Measurements from ENCODE around the gene CAST. TPM values are rescaled to one million over a fixed set of nuclear protein-coding genes. Genes with fewer than 3 reads are reported as not detected.

The CAST gene
- total RNA-seq, 4 donors from 2014 or later: 292 to 347 (median 320) TPM

DNA sequence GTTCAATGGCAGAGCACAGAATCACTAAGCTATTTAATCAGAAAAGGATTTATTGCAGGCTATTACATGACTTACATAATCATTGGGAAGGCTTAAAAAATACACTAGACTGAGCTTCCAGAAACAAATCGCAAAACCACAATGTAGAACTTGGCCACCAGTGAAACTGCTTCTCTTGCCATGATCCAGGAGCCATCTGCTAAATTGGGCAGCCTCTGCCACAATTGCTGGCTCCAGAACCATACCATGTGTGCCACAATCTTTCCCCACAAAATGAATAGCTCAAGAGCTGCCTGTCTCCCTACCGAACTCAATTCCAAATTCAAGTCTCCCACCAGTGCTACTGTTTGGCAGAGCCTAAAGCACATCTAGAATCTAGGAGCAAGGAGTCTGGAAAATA is 155.3 kb downstream of the CAST start:
- Histone ChIP-seq H3K4me3 (no peak overlapping the region), H3K36me3 (no peaks in the 10 kb centered on the region), H3K9me3 (no peaks in the 10 kb centered on the region), H3K4me1 (peaks cover 0 to 7% (median 0%) of the 10 kb centered on the region in 3 donors), H3K27ac (no peak overlapping the region), H3K27me3 (no peaks in the 10 kb centered on the region)
- ATAC-seq: no peak
- 38 to 55% methylated on average over 1 to 2 of the region's 2 CpGs for WGBS, 2 donors (ENCODE audit: low coverage in 1 of 2)
- TF ChIP-seq POLR2A (IDR thresholded peaks at IDR 0.05): no peak
- TF ChIP-seq, protein P1, sequence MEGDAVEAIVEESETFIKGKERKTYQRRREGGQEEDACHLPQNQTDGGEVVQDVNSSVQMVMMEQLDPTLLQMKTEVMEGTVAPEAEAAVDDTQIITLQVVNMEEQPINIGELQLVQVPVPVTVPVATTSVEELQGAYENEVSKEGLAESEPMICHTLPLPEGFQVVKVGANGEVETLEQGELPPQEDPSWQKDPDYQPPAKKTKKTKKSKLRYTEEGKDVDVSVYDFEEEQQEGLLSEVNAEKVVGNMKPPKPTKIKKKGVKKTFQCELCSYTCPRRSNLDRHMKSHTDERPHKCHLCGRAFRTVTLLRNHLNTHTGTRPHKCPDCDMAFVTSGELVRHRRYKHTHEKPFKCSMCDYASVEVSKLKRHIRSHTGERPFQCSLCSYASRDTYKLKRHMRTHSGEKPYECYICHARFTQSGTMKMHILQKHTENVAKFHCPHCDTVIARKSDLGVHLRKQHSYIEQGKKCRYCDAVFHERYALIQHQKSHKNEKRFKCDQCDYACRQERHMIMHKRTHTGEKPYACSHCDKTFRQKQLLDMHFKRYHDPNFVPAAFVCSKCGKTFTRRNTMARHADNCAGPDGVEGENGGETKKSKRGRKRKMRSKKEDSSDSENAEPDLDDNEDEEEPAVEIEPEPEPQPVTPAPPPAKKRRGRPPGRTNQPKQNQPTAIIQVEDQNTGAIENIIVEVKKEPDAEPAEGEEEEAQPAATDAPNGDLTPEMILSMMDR (IDR thresholded peaks at IDR 0.05): no peak
- no peak for TF ChIP-seq POLR2AphosphoS5 (IDR thresholded peaks at IDR 0.05)
- no peak for TF ChIP-seq EP300 (IDR thresholded peaks at IDR 0.05)

DNA sequence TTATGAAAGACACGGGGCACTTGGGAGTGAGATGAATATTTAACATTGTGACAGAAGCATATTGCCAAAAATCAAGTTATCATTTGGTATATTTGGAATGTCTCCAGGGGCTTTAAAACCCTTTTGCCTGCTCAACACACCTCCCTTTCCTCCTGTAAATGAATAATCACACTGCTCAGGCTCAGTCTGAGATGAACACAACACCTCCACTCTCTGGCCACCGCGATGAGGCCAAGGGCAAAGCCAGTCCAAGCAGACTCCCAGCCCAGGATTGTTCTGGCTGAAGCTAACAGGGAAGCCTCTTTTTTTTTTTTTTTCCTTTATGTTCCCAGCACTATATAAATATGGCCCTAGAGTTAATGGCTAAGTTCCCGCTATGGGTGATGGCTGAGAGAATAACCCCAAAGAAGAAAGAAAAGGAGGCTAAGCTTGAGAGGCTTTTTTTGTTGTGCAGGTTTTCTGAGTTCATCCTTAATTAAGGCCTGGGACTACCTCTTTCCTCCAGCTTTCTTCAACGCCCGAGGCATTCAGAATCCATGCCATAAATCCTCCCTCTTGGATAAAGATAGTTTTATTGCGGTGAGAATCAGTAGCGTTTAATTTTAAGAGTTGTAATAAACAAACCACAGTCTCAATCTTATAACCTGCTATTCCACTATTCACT is 156.1 kb downstream of the CAST start:
- 94 to 97% methylated on average over 4 to 8 of the region's 8 CpGs for WGBS, 2 donors (ENCODE audit: low coverage in 1 of 2)
- H3K4me3 ChIP-seq: no peak overlapping the region
- ATAC-seq: no peak

DNA sequence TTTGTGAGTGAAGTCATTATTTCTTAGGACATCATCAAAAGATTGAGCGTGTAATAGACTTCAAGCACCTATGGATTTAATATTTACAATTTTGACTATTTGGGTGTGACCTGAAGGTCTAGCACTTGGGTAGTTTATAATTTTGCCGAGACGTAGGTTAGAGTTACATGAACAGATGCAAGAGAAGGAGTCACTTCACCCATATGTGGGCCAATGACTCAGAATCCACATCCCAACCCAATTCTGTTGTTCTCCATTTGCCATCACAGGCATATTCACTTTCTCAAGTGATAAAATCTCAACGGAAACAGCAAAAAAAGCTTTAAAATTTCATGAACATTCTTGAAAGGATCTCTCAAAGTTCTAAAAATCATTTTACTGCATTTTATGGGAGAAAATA is 157.6 kb downstream of the CAST start:
- TF ChIP-seq POLR2AphosphoS5 (IDR thresholded peaks at IDR 0.05) (no peak), EP300 (IDR thresholded peaks at IDR 0.05) (no peak), POLR2A (IDR thresholded peaks at IDR 0.05) (no peak)
- TF ChIP-seq, protein P1 (IDR thresholded peaks at IDR 0.05): no peak
- ATAC-seq: no peak
- no peak overlapping the region for H3K4me3 ChIP-seq
- no peaks in the 10 kb centered on the region for H3K9me3 ChIP-seq
- WGBS, 2 donors (ENCODE audit: low coverage in 1 of 2): 89 to 93% methylated on average over 4 of the region's 4 CpGs
- H3K4me1 ChIP-seq: peaks cover 0 to 7% (median 0%) of the 10 kb centered on the region in 3 donors
- H3K27me3 ChIP-seq: no peaks in the 10 kb centered on the region
- no peak overlapping the region for H3K27ac ChIP-seq
- no peaks in the 10 kb centered on the region for H3K36me3 ChIP-seq

More for the DNA sequence above, 156.1 kb downstream of the CAST start:
- no peak for TF ChIP-seq EP300 (IDR thresholded peaks at IDR 0.05)
- TF ChIP-seq POLR2A (IDR thresholded peaks at IDR 0.05): no peak
- TF ChIP-seq, protein P1 (IDR thresholded peaks at IDR 0.05): no peak
- TF ChIP-seq POLR2AphosphoS5 (IDR thresholded peaks at IDR 0.05): no peak
- peaks cover 0 to 7% (median 0%) of the 10 kb centered on the region in 3 donors for H3K4me1 ChIP-seq
- H3K36me3 ChIP-seq: no peaks in the 10 kb centered on the region
- no peaks in the 10 kb centered on the region for H3K9me3 ChIP-seq
- H3K27me3 ChIP-seq: no peaks in the 10 kb centered on the region
- no peak overlapping the region for H3K27ac ChIP-seq

DNA sequence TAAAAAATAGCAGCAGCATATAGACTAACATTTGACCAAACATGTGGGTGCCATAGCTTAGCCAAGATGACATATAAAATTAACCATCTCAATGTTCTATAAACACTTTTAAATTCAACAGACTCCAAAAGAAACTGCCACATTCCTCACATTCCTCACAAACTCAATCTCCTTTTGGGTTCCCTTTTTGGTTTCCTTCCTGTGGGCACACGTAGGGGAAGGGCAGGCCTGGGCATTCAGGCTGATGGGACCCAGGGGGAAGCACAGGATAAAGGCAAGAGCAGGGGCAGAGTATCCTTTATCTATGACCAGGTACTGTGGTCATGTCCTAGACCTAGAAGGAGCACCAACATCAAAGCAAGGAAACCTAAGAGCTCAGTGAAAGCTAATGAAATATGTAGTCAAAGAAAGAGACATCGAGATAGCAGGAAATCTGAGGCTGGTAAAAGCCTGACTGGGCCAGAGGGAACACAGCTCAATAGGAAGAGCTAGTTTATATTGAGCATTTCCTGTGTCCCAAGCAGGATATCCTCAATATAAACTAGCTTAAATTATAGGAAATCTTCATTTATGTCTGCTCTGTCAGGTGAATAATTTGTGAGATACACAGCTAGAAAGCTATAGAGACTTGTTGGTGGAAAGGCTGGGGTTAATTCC is 159.2 kb downstream of the CAST start:
- 27 to 67% methylated on average over 1 to 2 of the region's 2 CpGs for WGBS, 2 donors (ENCODE audit: low coverage in 1 of 2)
- Histone ChIP-seq H3K4me1 (peaks cover 0 to 7% (median 0%) of the 10 kb centered on the region in 3 donors), H3K9me3 (no peaks in the 10 kb centered on the region), H3K36me3 (no peaks in the 10 kb centered on the region), H3K4me3 (no peak overlapping the region), H3K27me3 (no peaks in the 10 kb centered on the region), H3K27ac (no peak overlapping the region)
- TF ChIP-seq EP300 (IDR thresholded peaks at IDR 0.05) (no peak), POLR2AphosphoS5 (IDR thresholded peaks at IDR 0.05) (no peak), POLR2A (IDR thresholded peaks at IDR 0.05) (no peak)
- TF ChIP-seq, protein P1 (IDR thresholded peaks at IDR 0.05): no peak
- ATAC-seq: no peak
